ENCODE data around the gene GNAS.
"Not testable (repeated sequence)": the region's sequence is repeated elsewhere in the genome, so short reads cannot be mapped to it uniquely, and the experiment has no call there.

GNAS gene

DNA sequence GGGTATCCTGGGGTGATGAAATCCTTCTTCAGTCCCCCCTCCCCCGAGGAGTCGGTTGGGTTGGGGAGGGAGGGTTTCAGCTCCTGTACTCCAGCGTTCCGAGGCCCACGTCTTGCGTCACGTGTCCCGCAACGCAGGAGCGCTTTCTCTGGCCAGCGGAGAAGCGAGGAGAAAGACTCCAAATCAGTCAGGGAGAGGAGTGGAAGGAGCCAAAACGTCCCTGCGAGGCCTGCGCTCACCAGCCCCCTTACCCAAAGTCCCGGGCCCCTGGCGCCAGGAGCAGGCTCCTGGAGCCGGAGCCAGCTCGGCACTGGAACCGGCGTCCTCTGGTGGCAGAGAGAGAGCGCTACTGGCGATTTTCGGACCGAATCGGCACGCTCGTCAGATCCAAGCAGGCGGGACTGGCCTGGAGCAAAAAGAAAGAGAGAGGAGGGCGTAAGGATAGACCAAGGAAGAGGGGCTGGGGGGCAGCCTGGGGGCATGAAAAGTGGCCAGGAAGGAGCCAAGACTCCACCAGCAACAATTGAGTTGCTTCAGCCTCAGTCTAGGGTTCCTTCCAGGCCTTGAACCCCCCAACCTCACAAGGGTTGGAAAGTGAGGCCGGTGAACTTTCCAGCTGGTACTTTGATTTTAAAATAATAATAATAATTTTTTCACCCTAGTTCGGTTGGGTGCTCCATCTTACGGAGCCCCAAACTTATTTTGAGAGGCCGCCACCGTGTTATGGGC is at the start of gene GNAS:
Gene GNAS (plus strand): TSS at position 174 of the 729 bp plus-strand sequence.
- DNase-seq: no peak

- no peak for DNase-seq
Measured at GRCh38 chr20:58803533-58803932, 49.0 kb upstream of the GNAS start.

DNA sequence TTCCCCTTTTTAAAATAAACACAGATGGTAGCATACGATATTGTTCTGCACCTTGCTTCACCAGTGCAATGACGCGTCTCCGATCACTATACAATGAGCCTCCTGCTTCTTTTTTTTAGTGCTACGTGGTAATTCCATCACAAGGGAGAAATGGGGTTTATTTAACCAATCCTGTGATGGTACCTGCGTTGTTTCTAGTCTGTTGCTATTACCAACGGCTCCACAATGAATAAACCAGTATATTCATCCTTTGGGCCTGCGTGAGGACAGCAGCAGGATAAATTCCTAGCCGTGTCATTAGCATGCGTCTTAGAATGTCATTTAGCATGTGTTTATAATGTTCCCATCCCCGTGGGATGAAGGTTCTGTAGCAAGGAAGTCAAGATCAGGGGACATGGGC is 44.7 kb upstream of the GNAS start:
- no peak for DNase-seq

GRCh38 chr20:58808271-58809046 is 44.1 kb upstream of the GNAS start:
- no peak for DNase-seq

DNA sequence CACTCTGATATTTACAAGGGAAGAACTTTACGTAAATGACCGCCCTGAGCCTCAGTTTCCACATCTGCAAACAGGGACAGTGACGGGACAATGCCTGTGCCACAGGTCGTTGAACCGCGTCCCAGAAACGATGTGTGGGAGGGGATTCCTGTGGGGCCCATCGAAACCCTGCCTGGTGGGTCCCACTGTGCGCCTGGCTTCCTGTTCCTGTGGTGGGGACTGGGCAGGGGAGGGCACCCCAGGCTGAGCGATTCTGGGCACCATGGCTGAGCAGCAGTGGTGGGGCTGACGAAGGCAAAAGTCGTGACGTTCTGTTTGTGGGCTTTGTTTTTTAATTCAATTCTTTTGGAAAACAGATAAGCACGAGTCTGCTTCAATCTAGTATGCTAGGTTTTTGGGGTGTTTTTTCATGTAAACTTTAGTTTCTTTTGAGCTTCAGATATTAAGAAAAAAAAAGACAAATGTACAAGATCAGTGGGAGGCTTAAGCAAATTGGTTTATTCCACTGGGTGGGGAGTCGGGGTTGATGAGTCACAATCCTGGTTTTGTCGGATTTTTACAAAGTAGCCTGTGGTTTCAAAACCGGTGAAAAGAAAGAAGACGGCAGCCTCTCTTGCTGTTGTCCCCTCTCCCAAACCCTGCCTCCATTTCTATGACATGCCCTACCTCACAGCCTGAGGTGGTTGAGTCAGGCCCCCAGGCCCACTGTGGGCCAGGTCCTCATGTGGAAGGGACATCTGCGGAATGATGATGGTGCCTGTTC is 42.2 kb upstream of the GNAS start:
- DNase-seq: no peak

DNA sequence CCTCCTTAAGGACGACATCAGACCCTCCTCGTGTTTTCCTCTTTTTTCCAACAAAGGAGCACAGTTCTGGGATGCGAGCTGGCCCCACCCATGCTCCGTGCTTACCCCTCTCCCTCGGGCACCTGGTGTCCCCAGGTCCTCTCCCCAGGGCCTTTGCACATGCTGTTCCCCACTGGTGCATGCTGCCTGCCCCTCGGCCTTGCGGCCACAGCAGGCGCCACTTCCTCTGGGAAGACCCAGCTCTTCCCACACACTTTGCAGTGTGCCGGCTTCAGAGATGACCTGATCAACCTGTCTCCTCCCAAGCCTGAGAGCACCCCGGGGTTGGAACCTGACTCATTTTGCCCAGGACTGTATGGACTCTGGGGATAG is 41.7 kb upstream of the GNAS start:
- DNase-seq: no peak

- DNase-seq: no peak
Measured at GRCh38 chr20:58811334-58811733, 41.2 kb upstream of the GNAS start.

GRCh38 chr20:58813369-58813768 is 39.1 kb upstream of the GNAS start:
- no peak for DNase-seq

DNA sequence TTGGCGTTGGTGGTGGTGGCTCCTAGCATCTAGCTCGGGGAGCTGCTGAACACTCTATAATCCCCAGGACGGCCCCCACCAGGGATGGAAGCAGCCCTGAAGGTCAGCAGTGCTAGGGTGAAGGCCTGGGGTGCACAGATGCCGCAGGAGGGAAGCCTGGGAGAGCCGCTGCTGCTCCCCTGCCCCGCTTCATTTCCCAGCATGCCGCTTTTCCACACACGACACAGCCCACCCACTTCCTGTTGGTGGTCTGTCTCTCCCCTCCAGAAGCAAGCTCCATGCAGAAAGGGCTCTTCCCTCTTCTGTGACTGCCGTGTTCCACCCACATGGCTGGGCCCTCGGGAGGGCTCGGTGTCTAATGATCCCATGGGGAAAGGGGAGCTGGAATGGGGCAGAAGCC is 37.1 kb upstream of the GNAS start:
- DNase-seq: no peak

GRCh38 chr20:58816051-58816450 is 36.5 kb upstream of the GNAS start:
- no peak for DNase-seq

DNA sequence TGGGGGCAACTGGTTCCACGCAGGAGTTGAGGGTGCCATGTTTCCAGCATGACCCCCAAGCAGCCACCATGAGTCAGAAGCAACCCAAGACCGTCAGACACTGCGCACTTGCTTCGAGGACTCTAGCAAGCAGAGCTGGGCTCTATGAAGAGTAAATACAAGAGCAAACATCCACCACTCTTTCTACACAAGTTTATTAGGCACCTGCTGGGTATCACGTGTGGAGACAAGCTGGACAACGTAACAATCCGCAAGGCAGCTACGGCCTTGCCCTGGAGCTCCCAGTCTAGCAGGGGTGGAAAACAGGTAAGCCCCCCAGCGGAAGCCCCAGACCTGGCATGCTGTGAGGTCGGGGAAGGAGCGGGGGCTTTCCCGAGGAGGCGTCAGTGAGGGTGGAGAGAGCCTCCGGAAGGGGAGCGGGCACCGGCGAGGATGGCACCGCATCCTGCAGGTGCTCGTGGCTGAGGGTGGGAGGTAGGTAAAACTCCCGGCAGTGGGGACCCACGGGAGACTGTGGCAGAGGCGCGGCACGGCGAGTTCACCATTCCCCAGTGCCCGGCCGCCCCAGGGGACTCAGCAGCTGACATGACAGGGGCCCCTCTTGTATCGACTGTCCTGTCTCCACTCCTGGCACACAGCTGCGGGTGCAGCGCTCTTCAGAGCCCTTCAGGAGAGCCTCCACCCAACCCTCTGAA is 35.4 kb upstream of the GNAS start:
- no peak for DNase-seq

GRCh38 chr20:58817748-58818147 is 34.8 kb upstream of the GNAS start:
- DNase-seq: no peak

DNA sequence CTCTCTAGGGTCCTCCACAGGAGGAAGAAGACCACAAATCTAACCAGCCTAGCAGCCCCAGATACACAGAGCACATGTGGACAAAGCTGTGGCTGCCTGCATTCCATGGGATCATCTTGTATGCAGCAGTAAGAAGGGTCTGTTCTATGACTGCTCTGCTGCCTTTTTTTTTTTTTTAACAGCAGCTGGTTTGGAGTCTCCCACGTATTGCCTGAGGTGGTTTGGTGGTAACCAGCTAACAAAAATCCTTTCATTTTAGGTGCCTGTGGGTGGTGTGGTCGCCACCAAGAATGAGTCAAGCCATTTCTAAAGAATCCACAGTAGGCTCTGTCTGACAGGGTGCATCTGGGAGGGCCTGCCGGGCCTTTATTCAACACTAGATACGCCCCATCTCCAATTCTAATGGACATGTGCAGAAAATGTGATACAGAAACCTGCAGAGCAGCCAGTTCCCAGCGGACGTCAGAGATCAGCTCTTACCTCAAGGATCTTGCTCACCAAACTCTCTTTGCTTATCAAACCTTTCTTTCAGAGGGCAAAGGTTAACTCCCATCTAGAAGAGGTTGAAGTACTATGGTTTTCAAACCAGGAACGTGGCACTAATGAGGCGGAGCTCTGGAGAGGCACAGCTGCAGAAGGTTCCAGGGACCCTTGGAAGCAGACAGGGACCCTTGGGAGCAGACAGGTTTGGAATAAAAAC is 33.8 kb upstream of the GNAS start:
- no peak for DNase-seq

- DNase-seq: no peak
Measured at GRCh38 chr20:58819921-58820320, 32.6 kb upstream of the GNAS start.

- DNase-seq: not testable (repeated sequence)
Measured at GRCh38 chr20:58820515-58820914, 32.0 kb upstream of the GNAS start.

DNA sequence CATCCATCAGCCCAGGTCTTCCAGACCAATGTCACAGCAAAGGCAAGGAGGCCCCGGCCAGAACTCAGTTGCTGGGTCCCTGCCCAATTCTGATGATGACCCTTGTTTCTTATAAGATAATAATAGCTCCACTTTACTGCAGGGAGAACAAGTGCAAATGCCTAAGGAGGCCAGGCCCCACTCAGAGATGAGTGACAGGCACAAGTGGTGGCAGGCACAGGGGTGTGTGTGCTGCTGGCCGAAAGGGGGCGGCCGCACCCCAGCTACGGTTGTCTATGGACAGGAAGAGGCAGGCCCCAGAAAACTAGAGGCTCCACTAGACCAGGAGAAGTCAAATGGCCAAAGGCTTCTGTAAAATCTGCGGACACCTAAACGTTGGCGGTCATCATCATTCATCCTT is 30.4 kb upstream of the GNAS start:
- no peak for DNase-seq

GRCh38 chr20:58822748-58823730 is 29.5 kb upstream of the GNAS start:
- no peak for DNase-seq

- no peak for DNase-seq
Measured at GRCh38 chr20:58824843-58825242, 27.7 kb upstream of the GNAS start.

- DNase-seq: no peak
Measured at GRCh38 chr20:58825450-58825849, 27.1 kb upstream of the GNAS start.

GRCh38 chr20:58826271-58826670 is 26.2 kb upstream of the GNAS start:
- no peak for DNase-seq

GRCh38 chr20:58828136-58828535 is 24.4 kb upstream of the GNAS start:
- DNase-seq: no peak

All from COR-L47 (cell line).